ENCODE data around the gene DAPK2.

The DAPK2 gene

DNA sequence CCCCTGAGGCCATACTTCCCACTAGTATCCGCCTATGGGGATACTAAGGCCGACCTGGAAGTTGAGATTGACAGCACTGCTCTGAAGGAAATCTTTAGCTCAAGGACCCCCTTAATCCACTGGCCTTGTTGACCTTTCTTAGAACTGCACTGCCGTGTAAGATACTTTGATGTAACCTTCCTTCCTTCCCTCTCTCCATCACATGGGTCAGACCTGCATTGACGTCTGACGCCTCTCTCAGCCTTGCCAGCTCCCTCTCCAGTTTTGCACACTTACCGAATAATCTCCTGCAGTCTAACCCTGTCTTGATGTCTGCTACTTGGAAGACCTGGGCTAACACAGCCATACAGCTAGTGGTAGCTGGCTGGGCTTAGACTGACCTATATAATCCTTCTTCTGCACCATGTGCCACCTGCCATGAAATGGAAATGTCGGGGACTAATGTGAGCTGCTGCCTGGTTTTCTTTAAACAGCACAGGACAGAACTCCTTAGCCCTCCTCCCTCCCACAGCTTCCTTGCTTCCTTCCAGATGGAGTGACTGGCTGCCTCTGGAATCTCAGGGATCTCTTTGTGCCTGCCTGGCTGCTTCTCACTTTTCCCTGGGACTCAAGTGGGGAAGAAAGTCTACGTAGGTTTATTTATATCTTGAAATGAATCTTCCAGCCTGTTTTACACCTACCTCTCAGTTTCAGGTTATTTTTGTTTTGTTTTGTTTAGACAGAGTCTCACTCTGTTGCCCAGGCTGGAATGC lies 173.3 kb downstream of the DAPK2 start:
- Mint-ChIP-seq H3K36me3 (ENCODE audit: low read depth) (no peaks in the 10 kb centered on the region), H3K4me3 (no peak overlapping the region), H3K4me1 (ENCODE audit: low read depth) (peaks cover 5% of the 10 kb centered on the region), H3K27me3 (ENCODE audit: low read depth) (no peaks in the 10 kb centered on the region), H3K9me3 (peaks cover 3% of the 10 kb centered on the region), H3K27ac (no peak overlapping the region)
- no peak for DNase-seq (ENCODE audit: low spot score)

- Mint-ChIP-seq H3K4me3 (no peak overlapping the region), H3K4me1 (ENCODE audit: low read depth) (peaks cover 7% of the 10 kb centered on the region), H3K27ac (no peak overlapping the region), H3K36me3 (ENCODE audit: low read depth) (no peaks in the 10 kb centered on the region), H3K9me3 (peaks cover 3% of the 10 kb centered on the region), H3K27me3 (ENCODE audit: low read depth) (no peaks in the 10 kb centered on the region)
- DNase-seq (ENCODE audit: low spot score) = no peak
Observed at GRCh38 chr15:63870487-63871209, 175.6 kb downstream of the DAPK2 start.

DNA sequence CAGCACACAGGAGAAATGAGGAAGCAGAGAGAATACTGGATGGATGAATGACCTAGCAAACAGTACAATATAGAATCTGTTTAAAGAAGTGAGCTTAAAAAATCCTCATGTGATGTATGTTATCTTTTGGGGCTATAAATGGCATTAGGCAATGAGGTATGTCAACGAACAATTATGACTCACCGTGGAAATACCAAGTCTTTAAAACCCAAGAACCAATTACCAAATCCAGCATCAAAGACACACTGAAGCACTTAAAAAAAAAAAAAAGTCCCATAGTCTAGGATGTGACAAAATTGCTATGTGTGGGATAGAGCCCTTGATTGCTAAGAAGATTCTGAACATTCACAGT lies 176.3 kb downstream of the DAPK2 start:
- DNase-seq (ENCODE audit: low spot score) = no peak
- peaks cover 7% of the 10 kb centered on the region for H3K4me1 Mint-ChIP-seq (ENCODE audit: low read depth)

GRCh38 chr15:63869371-63870042 lies 176.8 kb downstream of the DAPK2 start:
- Mint-ChIP-seq H3K4me1 (ENCODE audit: low read depth) (peaks cover 7% of the 10 kb centered on the region), H3K27ac (no peak overlapping the region)

More for the DNA sequence above, 176.3 kb downstream of the DAPK2 start:
- no peaks in the 10 kb centered on the region for H3K27me3 Mint-ChIP-seq (ENCODE audit: low read depth)
- H3K36me3 Mint-ChIP-seq (ENCODE audit: low read depth) = no peaks in the 10 kb centered on the region
- H3K9me3 Mint-ChIP-seq = peaks cover 3% of the 10 kb centered on the region
- H3K27ac Mint-ChIP-seq = no peak overlapping the region
- H3K4me3 Mint-ChIP-seq = no peak overlapping the region

DNA sequence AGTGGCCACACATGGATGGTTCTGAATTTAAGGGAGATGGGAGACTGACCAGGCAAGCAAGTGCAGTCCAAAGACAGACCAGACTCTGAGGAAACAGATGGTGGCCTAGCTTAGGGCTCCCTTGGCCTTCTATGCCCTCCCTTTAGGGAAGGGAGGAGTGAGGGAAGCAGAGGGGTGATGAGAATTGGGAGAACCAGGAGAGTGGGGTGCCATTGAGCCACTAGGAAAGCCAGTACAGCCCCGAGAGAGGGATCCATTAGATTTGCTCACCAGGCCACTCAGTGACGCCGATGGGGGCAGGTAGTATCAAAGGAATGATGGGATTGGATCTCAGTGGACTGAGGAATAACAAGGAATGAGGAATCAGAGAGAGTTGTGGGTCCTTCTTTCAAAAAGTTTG lies 182.1 kb downstream of the DAPK2 start:
- H3K4me1 Mint-ChIP-seq (ENCODE audit: low read depth) = peaks cover 17% of the 10 kb centered on the region
- H3K4me3 Mint-ChIP-seq = no peak overlapping the region
- DNase-seq (ENCODE audit: low spot score) = no peak
- no peaks in the 10 kb centered on the region for H3K27me3 Mint-ChIP-seq (ENCODE audit: low read depth)
- no peaks in the 10 kb centered on the region for H3K36me3 Mint-ChIP-seq (ENCODE audit: low read depth)
- H3K9me3 Mint-ChIP-seq = no peaks in the 10 kb centered on the region
- no peak overlapping the region for H3K27ac Mint-ChIP-seq

More at GRCh38 chr15:63869371-63870042, 176.8 kb downstream of the DAPK2 start:
- Mint-ChIP-seq H3K27me3 (ENCODE audit: low read depth) (no peaks in the 10 kb centered on the region), H3K4me3 (no peak overlapping the region), H3K9me3 (peaks cover 3% of the 10 kb centered on the region), H3K36me3 (ENCODE audit: low read depth) (no peaks in the 10 kb centered on the region)
- no peak for DNase-seq (ENCODE audit: low spot score)

DNA sequence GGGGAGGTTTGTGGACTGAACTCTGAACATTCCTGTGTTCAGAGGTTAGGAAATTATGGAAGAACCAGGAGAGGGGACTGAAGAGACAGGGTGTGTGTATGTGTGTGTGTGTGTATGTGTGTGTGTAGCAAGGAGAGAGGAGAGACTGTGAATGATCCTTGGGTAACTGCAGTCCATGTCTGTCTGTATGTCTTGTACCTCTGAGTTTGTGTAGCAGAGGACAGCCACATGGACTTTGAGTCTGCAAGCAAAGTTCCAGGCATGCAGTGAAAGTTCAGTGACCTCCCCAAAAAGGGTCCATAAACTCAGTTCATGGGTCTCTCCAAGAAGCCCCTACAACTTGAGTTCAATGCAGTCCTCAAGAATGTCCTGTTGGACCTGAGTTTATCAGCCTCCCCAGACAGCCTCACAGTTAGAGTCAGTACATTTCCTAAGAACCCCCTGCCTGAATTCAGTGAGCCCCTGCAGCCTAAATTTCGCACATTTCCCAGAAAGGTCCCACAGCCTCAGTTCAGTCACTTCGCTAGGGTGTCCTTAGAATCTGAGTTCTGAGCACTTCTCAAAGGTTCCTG lies 184.3 kb downstream of the DAPK2 start:
- Mint-ChIP-seq H3K4me1 (ENCODE audit: low read depth) (peaks cover 25% of the 10 kb centered on the region), H3K27me3 (ENCODE audit: low read depth) (no peaks in the 10 kb centered on the region), H3K27ac (peak overlapping the region; percentile 43), H3K36me3 (ENCODE audit: low read depth) (no peaks in the 10 kb centered on the region), H3K4me3 (no peak overlapping the region), H3K9me3 (no peaks in the 10 kb centered on the region)
- DNase-seq (ENCODE audit: low spot score) = no peak

DNA sequence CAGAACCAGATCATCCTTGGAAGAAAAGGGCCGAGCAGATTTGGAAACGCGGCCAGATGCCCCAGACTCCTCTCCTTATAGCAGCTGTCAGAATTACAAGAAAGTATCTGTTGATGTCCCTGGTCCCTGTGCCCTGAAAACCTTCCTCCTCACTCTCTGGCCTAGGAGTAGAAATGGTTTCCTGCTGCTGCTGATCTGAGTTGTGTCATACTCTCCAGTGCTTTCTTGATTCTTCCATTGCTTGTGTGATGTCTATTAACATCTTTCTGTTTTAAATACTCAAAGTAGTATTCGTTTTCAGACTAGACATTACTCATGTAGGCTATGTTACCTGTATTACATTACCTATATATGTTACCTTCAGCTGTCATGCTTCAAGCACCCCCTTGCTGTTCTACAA lies 185.7 kb downstream of the DAPK2 start:
- H3K27ac Mint-ChIP-seq = peak overlapping the region; percentile 58
- peak overlapping the region; percentile 48 for H3K4me3 Mint-ChIP-seq
- no peaks in the 10 kb centered on the region for H3K36me3 Mint-ChIP-seq (ENCODE audit: low read depth)

GRCh38 chr15:63860155-63860554 lies 186.1 kb downstream of the DAPK2 start:
- peaks cover 25% of the 10 kb centered on the region for H3K4me1 Mint-ChIP-seq (ENCODE audit: low read depth)
- no peaks in the 10 kb centered on the region for H3K36me3 Mint-ChIP-seq (ENCODE audit: low read depth)
- H3K27ac Mint-ChIP-seq = peak overlapping the region; percentile 58
- H3K4me3 Mint-ChIP-seq = peak overlapping the region; percentile 48
- no peaks in the 10 kb centered on the region for H3K27me3 Mint-ChIP-seq (ENCODE audit: low read depth)
- no peaks in the 10 kb centered on the region for H3K9me3 Mint-ChIP-seq
- peak; percentile 30 for DNase-seq (ENCODE audit: low spot score)

More for the DNA sequence above, 185.7 kb downstream of the DAPK2 start:
- DNase-seq (ENCODE audit: low spot score) = no peak
- Mint-ChIP-seq H3K27me3 (ENCODE audit: low read depth) (no peaks in the 10 kb centered on the region), H3K4me1 (ENCODE audit: low read depth) (peaks cover 25% of the 10 kb centered on the region), H3K9me3 (no peaks in the 10 kb centered on the region)

- no peak for DNase-seq (ENCODE audit: low spot score)
- Mint-ChIP-seq H3K36me3 (ENCODE audit: low read depth) (no peaks in the 10 kb centered on the region), H3K4me1 (ENCODE audit: low read depth) (peaks cover 25% of the 10 kb centered on the region), H3K9me3 (no peaks in the 10 kb centered on the region), H3K4me3 (no peak overlapping the region), H3K27me3 (ENCODE audit: low read depth) (no peaks in the 10 kb centered on the region), H3K27ac (no peak overlapping the region)
Observed at GRCh38 chr15:63858881-63859280, 187.4 kb downstream of the DAPK2 start.

- H3K4me1 Mint-ChIP-seq (ENCODE audit: low read depth) = peaks cover 25% of the 10 kb centered on the region
- no peaks in the 10 kb centered on the region for H3K27me3 Mint-ChIP-seq (ENCODE audit: low read depth)
- no peak overlapping the region for H3K4me3 Mint-ChIP-seq
- H3K36me3 Mint-ChIP-seq (ENCODE audit: low read depth) = no peaks in the 10 kb centered on the region
- H3K9me3 Mint-ChIP-seq = no peaks in the 10 kb centered on the region
- no peak for DNase-seq (ENCODE audit: low spot score)
- no peak overlapping the region for H3K27ac Mint-ChIP-seq
Observed at GRCh38 chr15:63858448-63858847, 187.8 kb downstream of the DAPK2 start.

GRCh38 chr15:63857461-63857856 lies 188.8 kb downstream of the DAPK2 start:
- H3K27ac Mint-ChIP-seq = no peak overlapping the region
- no peak overlapping the region for H3K4me3 Mint-ChIP-seq

More at GRCh38 chr15:63857461-63857856, 188.8 kb downstream of the DAPK2 start:
- H3K9me3 Mint-ChIP-seq = no peaks in the 10 kb centered on the region
- no peak for DNase-seq (ENCODE audit: low spot score)
- H3K27me3 Mint-ChIP-seq (ENCODE audit: low read depth) = no peaks in the 10 kb centered on the region
- H3K36me3 Mint-ChIP-seq (ENCODE audit: low read depth) = no peaks in the 10 kb centered on the region
- H3K4me1 Mint-ChIP-seq (ENCODE audit: low read depth) = peaks cover 25% of the 10 kb centered on the region
